ENCODE measurements around the gene KCNMB2. TPM values are rescaled to one million over a fixed set of nuclear protein-coding genes. Genes with fewer than 3 reads are reported as not detected.

KCNMB2 gene
- total RNA-seq, 6 donors from 2014 or later = 0.51 to 3.0 (median 1.1) TPM; not detected in 3

- Histone ChIP-seq H3K27me3 (no peaks in the 10 kb centered on the region), H3K27ac (no peak overlapping the region), H3K9me3 (no peaks in the 10 kb centered on the region), H3K36me3 (no peaks in the 10 kb centered on the region), H3K4me3 (no peak overlapping the region), H3K4me1 (no peaks in the 10 kb centered on the region)
- WGBS, 2 donors = 24 to 68% methylated on average over 1 of the region's 1 CpG
- no peak for DNase-seq
- no peak for ATAC-seq (ENCODE audit: low FRiP score in 2 of 2)
- no peak for TF ChIP-seq POLR2AphosphoS5 (IDR thresholded peaks at IDR 0.05)
- TF ChIP-seq EP300 (IDR thresholded peaks at IDR 0.05) = no peak
- no peak for TF ChIP-seq CTCF (IDR thresholded peaks at IDR 0.05)
- no peak for TF ChIP-seq POLR2A (IDR thresholded peaks at IDR 0.05)
Observed at GRCh38 chr3:178703268-178703975, 167.2 kb downstream of the KCNMB2 start.

- Histone ChIP-seq H3K4me1 (no peaks in the 10 kb centered on the region), H3K36me3 (no peaks in the 10 kb centered on the region), H3K9me3 (no peaks in the 10 kb centered on the region), H3K27ac (no peak overlapping the region), H3K27me3 (no peaks in the 10 kb centered on the region), H3K4me3 (no peak overlapping the region)
- WGBS, 2 donors = 57 to 65% methylated on average over 4 of the region's 4 CpGs
- ATAC-seq (ENCODE audit: low FRiP score in 2 of 2) = no peak
- TF ChIP-seq POLR2AphosphoS5 (IDR thresholded peaks at IDR 0.05) (no peak), EP300 (IDR thresholded peaks at IDR 0.05) (no peak), CTCF (IDR thresholded peaks at IDR 0.05) (no peak), POLR2A (IDR thresholded peaks at IDR 0.05) (no peak)
- DNase-seq = no peak
Observed at GRCh38 chr3:178705925-178706324, 169.7 kb downstream of the KCNMB2 start.

GRCh38 chr3:178706411-178706810 is 170.2 kb downstream of the KCNMB2 start:
- H3K4me1 ChIP-seq = no peaks in the 10 kb centered on the region
- TF ChIP-seq POLR2AphosphoS5 (IDR thresholded peaks at IDR 0.05) (no peak), CTCF (IDR thresholded peaks at IDR 0.05) (no peak), EP300 (IDR thresholded peaks at IDR 0.05) (no peak), POLR2A (IDR thresholded peaks at IDR 0.05) (no peak)
- H3K27me3 ChIP-seq = no peaks in the 10 kb centered on the region
- no peak overlapping the region for H3K4me3 ChIP-seq
- 97 to 100% methylated on average over 2 of the region's 2 CpGs for WGBS, 2 donors
- no peaks in the 10 kb centered on the region for H3K36me3 ChIP-seq
- H3K9me3 ChIP-seq = no peaks in the 10 kb centered on the region
- no peak overlapping the region for H3K27ac ChIP-seq
- no peak for ATAC-seq (ENCODE audit: low FRiP score in 2 of 2)
- no peak for DNase-seq

- no peak overlapping the region for H3K27ac ChIP-seq
- no peaks in the 10 kb centered on the region for H3K4me1 ChIP-seq
- DNase-seq (no peak), ATAC-seq (ENCODE audit: low FRiP score in 2 of 2) (no peak)
- WGBS, 2 donors = 85 to 97% methylated on average over 3 of the region's 3 CpGs
- no peak overlapping the region for H3K4me3 ChIP-seq
- H3K27me3 ChIP-seq = no peaks in the 10 kb centered on the region
- no peaks in the 10 kb centered on the region for H3K36me3 ChIP-seq
- TF ChIP-seq CTCF (IDR thresholded peaks at IDR 0.05) (no peak), EP300 (IDR thresholded peaks at IDR 0.05) (no peak), POLR2AphosphoS5 (IDR thresholded peaks at IDR 0.05) (no peak), POLR2A (IDR thresholded peaks at IDR 0.05) (no peak)
- H3K9me3 ChIP-seq = no peaks in the 10 kb centered on the region
Observed at GRCh38 chr3:178707311-178708031, 171.2 kb downstream of the KCNMB2 start.

Measured in upper lobe of left lung (tissue), 6 donors.